ENCODE measurements around the gene ST3GAL5.
"Not testable (repeated sequence)": the region's sequence is repeated elsewhere in the genome, so short reads cannot be mapped to it uniquely, and the experiment has no call there.

Gene ST3GAL5

DNA sequence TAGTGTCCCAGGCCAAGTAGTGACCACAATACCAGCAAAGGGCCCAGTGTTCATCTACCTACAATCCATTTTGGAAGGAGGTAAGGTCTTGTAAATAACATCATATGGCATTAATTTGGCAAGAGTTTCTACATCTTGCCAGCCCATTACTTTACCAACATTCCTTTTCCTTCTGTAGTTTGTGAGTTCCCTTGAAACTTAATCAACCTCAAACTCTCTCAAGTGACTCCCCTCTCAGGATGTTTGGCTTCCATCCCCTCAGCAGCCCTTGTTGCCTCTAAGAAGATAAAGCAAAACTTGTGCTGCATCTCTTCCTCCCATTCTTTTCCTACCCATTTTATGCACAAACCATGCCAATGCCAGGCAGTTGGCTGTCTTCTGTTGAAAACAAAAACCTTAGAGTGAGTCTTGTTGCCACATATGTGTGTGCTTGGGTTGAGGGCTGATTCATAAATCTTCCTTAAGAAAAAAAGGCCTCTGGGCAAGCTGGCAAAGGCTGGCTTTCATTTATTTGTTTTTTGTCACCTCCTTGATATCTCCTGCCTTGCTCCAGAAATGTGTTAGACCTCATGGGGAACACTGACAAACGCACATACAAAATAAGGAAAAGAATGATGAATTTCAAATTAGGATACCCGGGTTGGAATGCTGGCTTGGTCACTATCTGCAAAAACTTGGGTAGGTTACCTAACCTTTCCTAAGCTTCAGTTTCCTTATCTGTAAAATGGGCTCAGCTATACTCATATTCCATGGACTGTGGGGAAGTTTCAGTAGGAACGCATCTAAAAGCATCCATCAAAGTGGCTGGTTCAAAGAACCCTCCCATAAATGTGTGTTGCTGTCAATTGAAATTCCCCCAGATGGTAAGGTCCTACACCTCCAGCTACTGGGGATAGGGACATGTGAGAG is 29.4 kb upstream of the ST3GAL5 start:
- no peak for DNase-seq

DNA sequence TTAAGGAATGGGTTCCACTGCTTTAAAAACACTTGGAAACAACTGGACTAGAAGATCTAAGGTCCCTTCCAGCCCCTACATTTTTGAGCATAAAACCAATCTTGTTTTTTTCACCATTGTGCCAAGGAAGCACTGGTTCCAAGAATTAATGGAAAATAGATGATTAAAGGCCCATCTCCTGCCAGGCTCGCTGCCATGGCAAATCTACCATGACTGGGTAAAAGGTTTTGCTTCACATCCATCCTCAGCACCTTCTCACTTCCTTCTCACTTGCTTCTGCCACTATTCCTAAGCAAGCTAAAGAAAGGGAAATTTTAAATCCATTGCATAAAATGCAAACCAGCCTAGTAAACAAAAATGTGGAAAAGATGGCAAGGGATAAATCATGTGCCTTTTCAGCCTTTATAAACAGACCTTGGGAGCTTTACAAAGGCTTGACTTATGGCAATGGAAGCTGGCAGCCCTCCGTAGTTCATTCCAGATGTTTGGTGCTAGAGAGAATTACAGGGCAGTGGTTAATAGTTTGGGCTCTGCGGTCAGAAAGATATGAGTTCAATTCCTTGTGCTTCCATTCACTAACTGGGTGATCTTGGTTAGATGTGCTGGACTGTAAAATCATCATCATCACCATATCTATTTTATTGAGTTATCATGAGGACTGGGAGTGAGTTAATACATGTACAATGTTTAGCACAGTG is 27.0 kb upstream of the ST3GAL5 start:
- no peak for DNase-seq

DNA sequence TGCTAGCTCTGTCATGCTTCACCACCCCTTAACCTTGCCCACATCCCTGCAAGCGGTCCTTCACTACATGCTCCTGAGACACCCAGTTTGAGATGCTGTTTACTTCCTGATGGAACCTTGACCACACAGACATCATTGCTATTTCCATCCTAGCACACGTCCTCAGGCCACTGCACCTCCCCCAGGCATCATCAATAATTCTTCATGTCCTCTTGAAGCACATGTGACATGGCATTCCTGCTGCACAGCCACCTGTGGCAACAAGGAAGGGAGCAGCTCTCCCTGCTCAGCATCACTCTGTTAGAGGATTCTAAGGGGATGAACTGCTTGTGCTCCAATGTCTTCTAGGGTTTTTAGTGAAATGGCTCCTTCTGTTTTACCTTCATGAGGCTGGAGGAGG is 26.1 kb upstream of the ST3GAL5 start:
- DNase-seq = no peak

DNA sequence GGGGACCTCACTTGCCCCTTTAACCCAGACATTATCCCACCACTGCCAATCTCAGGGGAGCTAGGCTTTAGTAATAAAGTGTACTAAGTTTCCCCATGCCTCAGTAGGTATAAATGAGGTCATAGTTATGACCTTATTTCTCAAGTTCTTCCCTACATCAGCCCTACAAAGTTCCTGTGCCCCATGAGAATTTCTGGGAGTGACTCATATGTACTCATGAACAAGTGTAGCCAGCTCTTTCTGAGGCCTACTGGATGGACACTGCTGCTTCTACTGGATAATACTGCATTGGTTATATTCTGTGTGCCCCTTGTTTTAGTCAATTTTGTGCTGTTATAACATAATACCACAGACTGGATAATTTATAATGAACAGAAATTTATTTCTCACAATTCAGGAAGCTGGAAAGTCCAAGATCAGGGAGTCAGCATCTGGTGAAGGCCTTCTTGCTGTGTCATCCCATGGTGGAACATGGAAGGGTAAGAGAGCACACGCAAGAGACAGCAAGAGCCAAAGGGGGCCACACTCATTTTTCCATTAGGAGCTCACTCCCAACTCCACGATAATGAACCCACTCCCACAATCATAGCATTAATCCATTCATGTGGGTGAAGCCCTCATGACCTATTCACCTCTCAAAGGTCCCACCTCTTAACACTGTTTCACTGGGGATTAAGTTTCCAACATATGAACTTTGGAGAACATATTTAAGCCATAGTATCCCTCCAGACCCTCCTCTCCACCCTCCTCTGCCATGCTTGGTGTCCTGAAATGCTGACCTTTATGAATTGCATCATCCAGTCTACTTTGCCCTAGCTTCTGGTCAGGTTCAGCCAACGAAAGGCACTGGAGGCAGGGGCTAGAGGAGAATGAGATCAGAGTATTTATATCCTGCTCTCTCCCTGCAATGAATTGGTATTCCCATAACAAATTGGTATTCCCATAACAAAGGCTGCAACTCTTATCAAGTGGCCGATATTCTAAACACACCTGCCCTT is 25.4 kb upstream of the ST3GAL5 start:
- DNase-seq = no peak

DNA sequence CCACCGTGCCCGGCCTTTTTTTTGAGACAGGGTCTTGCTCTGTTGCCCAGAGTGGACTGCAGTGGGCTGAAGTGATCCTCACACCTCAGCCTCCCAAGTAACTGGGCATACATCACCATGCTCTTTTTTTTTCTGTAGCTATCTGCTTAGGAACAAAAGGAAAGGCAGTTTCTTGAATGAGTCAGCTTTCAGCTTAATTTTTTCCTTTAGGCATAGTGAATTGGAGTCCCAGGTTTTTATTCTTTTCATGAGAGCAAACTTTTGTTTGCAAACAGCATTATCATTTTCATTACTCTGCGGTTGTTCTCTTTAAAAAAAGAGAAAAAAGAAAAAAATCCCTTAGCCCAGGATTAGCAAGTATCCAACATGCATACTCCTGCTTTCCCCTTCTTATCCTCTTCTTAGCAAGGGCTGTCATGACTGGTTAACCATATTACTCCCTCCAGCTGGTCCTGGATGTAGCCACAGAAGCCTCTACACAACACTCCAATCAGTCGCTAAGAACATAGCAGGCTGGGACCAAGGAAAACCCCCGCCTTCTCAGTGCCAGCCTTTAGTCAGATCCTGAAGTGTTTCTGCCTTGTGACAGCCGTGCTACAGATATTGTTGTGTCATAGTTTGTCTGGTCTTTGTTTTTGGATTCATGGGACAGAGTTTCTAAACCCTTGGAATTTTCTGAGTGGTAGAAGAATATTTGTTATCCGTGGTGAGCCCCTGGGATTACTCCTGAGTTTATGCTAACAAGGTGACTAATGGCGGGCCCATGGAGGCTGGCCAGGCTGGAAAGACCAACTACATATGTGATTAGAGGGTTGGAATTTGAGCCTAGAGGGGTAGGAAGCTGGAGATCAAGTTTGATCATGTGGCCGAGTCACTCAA is 23.3 kb upstream of the ST3GAL5 start:
- no peak for DNase-seq

DNA sequence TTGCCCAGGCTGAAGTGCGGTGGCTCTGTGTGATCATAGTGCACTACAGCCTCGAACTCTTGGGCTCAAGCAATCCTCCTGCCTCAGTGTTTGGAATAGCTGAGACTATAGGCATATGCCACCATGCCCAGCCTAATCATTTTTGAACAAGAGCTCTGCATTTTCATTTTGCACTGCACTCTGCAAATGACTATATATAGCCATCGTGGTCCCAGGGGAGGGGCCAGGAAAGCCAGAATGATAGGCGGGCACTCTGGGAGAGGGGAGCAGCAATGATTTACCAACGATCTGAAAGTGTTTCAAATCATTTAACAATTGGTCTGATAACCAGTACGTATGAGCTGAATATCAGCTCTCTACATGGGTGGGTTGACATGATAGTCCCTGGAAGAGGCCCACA is 22.3 kb upstream of the ST3GAL5 start:
- no peak for DNase-seq

DNA sequence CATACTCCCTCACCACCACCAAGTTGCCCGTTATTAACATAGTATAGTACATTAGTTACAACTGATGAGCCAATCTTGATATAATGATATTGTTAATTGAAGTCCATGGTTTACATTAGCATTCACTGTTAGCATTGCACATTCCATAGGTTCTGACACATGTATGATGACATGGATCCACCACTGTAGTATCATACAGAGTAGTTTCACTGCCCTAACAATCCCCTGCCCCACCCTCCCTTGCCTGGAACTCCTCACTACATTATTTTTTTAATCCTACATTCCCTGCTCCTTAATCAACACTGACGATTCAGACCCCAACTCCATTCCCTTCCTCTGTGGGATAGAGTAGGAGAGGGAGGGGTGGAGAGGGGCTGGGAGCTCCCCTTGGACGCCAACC is 20.2 kb upstream of the ST3GAL5 start:
- DNase-seq = no peak

DNA sequence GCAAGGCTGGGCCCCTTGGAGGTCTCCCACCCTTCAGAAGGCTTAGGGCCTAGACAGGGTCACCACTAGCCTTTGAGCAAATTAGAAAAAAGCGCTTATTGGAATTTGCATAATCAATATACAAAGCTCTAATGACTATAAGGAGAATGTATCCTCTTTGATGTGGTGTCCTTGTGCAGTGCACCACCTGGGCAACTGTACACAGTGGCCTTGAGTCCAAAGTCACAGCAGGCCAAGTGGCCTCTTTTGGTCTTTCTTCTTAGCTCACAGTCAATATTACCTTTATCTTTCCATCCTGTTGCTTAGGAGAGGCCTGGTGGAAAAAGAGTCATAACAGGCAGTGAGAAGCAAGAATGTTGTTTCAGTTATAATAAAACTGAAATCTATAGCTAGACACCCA is 19.7 kb upstream of the ST3GAL5 start:
- no peak for DNase-seq

DNA sequence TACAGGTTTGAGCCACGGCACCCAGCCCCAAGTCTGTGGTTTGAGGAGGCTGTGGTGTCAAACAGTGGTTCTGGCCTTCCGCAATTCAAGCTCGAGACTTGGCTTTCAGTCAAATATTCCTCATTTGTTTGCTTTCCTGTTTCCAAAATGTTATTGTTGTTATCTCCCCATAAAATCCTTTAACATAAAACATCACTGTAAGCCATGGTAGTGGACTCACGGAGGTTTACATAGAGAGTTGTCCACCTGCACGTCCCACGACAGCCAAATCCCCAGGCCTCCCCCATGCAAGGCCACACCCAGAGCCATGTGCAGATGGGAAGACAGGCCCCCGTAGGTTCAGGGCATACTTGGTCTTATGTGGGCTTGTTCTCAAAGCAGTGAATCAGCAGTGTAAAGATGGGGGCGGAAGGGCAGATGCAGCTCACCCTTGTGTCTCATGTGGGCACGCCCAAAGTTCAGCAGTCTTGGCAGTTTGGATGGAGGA is 18.9 kb upstream of the ST3GAL5 start:
- DNase-seq = no peak

DNA sequence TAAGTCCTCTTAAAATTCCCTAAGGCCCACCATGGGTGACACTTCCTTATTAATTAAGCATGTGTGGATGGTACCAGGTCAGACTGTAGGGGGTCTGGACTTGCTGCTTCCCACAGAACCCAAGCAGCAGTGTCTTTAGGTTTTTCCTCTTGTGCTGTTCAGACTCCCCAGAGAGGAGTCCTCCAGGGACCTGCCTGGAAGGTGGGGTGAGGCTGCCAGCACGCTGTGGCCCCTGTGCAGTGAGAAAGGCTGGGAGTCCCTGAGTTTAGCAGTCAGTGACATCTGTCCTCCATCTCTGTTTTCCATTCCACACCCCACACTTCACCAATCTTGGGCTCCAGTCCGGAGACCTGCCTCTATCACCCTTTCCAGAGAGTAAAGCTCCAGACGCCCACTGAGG is 18.0 kb upstream of the ST3GAL5 start:
- no peak for DNase-seq

DNA sequence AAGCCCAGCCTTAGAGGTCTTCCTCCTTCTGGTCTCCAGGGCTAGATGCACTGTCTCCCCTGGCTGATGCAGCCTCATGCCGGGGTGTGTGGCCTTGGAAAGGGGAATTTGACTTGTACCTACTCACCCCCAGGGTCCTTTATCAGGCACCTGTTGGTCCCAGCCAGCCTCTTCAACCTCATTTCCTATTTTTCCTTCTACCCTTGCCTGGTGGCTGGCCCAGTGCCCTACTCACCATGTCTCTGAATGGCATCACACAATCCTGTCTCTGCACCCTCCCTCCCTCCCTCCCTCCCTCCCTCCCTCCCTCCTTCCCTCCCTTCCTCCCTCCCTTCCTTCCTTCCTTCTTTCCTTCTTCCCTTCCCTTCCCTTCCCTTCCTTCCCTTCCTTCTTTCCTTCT is 17.1 kb upstream of the ST3GAL5 start:
- no peak for DNase-seq

DNA sequence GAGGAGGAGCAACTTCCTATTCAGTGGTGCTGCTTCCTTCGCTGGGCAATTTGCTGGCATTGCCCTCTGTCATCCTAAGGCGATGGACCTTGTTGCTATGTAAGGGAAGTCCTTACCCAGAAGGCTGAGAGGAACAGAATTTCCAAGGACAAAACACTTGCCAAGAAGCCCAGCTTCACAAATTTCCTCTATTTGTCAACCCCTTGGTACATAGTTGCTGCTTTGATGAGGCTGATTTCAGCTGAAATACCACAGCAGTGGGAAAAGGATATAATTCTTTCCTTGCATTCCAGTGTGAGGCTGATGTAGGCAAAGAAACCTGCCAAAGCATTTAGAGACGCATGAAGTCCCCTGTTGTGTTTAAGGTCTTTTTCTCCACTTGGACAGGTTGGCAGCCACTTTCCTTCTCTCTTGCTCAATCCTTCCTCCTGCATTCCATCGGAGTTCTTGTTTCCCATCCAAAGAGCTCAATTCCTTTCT is 16.4 kb upstream of the ST3GAL5 start:
- peak; percentile 81 for DNase-seq

DNA sequence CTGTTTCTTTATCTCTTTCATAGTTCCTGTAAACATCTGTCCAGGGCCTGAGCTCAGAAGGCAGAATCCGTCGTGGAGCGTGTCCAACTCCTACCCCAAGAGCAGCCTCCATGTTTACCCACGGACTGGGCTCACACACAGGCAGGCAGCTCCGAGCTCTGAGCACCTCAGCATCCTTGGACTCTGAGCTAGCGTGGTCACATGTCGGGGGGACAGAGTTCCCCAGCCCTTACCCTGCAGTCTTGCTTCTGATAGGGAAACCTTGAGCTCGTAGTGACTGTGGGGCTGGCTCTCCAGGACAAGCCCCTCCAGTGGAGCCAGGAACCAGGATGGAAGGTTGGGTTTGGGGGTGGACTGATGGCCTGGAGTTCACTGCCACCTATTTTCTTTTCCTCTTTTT is 15.1 kb upstream of the ST3GAL5 start:
- no peak for DNase-seq

DNA sequence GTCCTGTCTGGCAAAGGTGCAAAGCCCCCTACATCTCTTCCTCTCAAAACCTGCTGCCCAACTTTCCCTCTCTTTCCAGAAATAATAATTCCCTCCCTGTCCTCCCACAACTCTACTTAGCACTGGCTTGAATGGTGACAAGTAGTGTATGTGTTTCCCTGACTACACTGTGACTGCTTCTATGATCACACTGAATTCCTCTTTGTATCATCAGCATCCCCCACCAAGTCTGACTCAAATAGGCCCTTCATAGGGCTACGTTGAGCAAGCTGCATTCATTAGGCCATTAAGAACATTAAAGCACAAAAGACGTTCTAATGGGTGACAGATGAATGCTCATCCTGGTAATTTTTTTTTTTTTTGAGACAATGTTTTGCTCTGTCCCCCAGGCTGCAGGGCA is 13.7 kb upstream of the ST3GAL5 start:
- DNase-seq = peak; percentile 86

DNA sequence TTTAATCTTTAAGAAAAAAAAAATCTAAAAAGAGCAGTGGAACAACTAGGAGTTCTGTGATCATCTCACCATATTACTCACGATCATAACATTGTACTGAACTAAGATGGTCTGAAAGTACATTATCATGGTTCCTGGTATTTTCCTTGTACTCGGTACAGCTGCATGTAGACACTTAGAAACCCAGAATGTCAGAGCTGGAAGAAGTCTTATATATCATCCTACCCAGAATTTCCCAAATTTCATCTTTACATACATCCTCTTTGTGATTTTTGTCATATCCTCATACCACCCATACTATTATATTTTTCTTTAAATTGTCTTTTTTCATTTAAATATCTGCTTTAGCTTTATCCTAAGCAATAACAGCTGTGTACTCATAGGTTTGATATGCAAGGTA is 12.4 kb upstream of the ST3GAL5 start:
- DNase-seq = no peak

DNA sequence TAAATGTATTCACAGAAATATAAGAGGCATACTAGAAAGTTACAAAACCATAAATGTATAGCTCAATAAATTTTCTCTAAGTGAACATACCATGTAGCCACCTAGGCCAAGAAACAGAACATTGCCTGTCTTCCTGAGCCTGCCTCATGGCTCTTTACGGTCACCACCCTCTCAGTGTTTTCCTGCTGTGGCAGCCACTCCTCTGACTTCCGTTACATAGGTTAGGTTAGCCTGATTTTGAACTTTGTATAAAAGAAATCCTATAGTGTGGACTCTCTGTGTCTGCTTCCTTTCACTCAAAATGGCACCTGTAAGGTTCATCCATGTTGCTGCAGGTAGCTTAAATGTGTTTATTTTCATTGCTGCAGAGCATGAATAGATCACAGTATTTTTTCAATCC is 11.6 kb upstream of the ST3GAL5 start:
- DNase-seq = no peak

DNA sequence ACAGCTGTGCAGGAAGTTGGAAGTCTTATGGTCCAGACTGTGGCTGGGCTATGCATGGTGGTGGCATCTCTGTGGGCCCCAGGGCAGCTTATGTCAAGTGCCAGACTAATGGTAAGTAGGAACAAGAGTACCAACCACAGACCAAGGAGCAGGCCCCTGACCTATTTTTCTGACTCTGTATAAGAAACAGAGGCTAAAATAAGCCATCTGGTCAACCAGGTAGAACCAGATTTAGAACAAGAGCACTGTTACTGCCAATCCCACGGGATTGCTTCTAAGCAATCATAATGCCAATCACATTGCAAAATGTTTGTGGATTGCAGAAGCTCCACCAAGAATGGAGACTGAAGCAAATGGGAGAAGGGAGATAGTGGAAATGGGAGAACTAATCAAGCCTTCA is 11.1 kb upstream of the ST3GAL5 start:
- no peak for DNase-seq

DNA sequence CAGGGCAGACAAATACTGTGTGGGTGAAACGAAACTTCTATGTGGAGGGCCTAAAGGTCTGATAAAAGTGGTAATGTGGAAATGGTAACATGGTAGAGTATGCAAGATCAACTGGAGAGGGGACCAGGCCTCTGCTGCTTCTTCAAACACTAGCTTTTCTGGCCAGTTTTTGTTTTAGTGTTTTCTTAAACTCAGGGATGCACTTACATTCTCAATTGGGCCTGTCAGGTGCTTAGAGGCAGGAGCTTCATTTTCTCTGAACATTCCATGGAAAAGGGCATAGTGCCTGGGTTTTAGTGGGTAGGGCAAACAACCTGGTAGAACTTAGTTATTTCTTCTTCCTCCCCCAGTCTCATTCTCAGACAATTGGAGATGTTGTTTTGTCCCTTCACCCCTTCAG is 10.5 kb upstream of the ST3GAL5 start:
- DNase-seq = no peak

DNA sequence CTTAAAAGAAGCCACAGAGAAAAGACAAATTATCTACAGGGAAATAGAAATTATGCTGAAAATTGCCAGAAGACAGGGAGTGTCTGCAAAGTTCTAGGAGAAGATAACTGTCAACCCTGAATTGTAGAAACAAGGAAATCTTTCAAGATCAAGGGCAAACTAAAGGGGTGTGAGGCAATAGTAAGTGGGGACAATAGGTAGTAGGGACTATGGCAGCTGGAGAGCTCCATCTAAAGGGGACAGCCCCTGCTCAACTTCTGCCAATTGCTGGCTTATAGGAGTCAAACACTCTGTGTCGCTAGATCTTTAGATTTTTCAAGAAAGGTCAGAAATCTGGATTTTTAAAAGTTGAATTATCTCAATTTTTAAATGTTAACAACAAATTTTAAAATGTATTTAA is 10.1 kb upstream of the ST3GAL5 start:
- DNase-seq = no peak

DNA sequence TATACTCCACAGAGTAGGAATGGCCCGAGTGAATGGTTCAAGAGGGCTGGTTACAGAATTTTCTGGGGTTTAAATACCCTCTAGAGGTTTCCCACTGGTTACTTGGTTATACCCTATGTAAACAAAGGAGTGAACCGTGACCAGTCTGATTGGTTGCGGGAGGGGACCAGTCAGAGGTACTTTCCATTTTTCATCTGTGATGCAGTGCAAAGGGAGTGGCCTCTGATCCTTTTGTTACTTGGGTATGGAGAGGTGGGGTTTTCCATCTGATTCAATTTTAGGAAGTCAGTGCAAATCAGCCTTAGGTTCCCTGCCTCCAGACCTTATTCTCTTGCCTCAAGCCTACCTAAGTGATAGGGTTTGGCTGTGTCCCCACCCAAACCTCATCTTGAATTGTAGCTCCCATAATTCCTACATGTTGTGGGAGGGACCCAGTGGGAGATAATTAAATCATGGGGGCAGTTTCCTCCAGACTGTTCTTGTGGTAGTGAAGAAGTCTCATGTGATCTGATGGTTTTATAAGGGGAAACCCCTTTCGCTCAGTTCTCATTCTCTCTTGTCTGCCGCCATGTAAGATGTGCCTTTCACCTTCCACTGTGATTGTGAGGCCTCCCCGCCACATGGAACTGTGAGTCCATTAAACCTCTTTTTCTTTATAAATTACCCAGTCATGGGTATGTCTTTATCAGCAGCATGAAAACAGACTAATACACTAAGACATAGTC is 5.9 kb upstream of the ST3GAL5 start:
- not testable (repeated sequence) for DNase-seq
